MM.1S (cell line): Measurements from ENCODE around the gene MRAS.

Experiments used
- DNase-seq: peaks from one replicate; pipeline ENCODE4 v3.0.0-alpha.2; 2015
- H2AFZ ChIP-seq: fragments of 300-600 bp; sonication (generic); 2 replicates; pipeline ENCODE4 v1.6.0; 2016; ENCODE audit warnings: antibody characterized with exemption, low read length
- H3F3A ChIP-seq: fragments of 300-600 bp; sonication (generic); 2 replicates; pipeline ENCODE4 v1.6.1; 2016; ENCODE audit warnings: mild to moderate bottlenecking, antibody characterized with exemption, low read length, moderate library complexity, mixed read lengths; ENCODE audit not compliant: insufficient read depth
- H3K27ac ChIP-seq: fragments of 300-600 bp; sonication (generic); 2 replicates; pipeline ENCODE4 v1.5.1; 2016; ENCODE audit warnings: mild to moderate bottlenecking, low read length
- H3K27me3 ChIP-seq: fragments of 300-600 bp; sonication (generic); replicated peaks from 2 replicates; pipeline ENCODE4 v1.6.0; 2016; ENCODE audit warnings: low read length; ENCODE audit not compliant: insufficient read depth
- H3K36me3 ChIP-seq: fragments of 300-600 bp; sonication (generic); replicated peaks from 2 replicates; pipeline ENCODE4 v1.6.1; 2016; ENCODE audit warnings: mild to moderate bottlenecking, low read length, mixed read lengths; ENCODE audit not compliant: insufficient read depth
- H3K4me1 ChIP-seq: fragments of 300-600 bp; sonication (generic); 2 replicates; pipeline ENCODE4 v1.6.1; 2016; ENCODE audit warnings: low read length, mixed read lengths
- H3K4me2 ChIP-seq: fragments of 300-600 bp; sonication (generic); 2 replicates; pipeline ENCODE4 v1.6.0; 2016; ENCODE audit warnings: low read depth, low read length
- H3K4me3 ChIP-seq: fragments of 300-600 bp; sonication (generic); 2 replicates; pipeline ENCODE4 v1.5.1; 2016; ENCODE audit warnings: low read length, mixed read lengths
- H3K79me2 ChIP-seq: fragments of 300-600 bp; sonication (generic); 2 replicates; pipeline ENCODE4 v1.6.1; 2016; ENCODE audit warnings: mixed run types, low read length, mixed read lengths
- H3K9ac ChIP-seq: fragments of 300-600 bp; sonication (generic); 2 replicates; pipeline ENCODE4 v1.6.1; 2016; ENCODE audit warnings: low read length, mixed read lengths
- H3K9me2 ChIP-seq: fragments of 300-600 bp; sonication (generic); replicated peaks from 2 replicates; pipeline ENCODE4 v1.6.1; 2016; ENCODE audit warnings: mild to moderate bottlenecking, low read length, mixed read lengths; ENCODE audit not compliant: insufficient read depth
- H3K9me3 ChIP-seq: fragments of 300-600 bp; sonication (generic); replicated peaks from 2 replicates; pipeline ENCODE4 v1.6.1; 2016; ENCODE audit warnings: mild to moderate bottlenecking, low read length, mixed read lengths; ENCODE audit not compliant: insufficient read depth
- H4K20me1 ChIP-seq: fragments of 300-600 bp; sonication (generic); 2 replicates; pipeline ENCODE4 v1.6.1; 2016; ENCODE audit warnings: mild to moderate bottlenecking, low read length, moderate library complexity, mixed read lengths; ENCODE audit not compliant: insufficient read depth
- CTCF ChIP-seq: fragments of 300-600 bp; sonication (generic); IDR thresholded peaks from 2 replicates; pipeline ENCODE4 v1.5.1; 2016; ENCODE audit warnings: antibody characterized with exemption, low read length, mixed read lengths
- EZH2 ChIP-seq: fragments of 300-600 bp; sonication (generic); optimal IDR thresholded peaks from 2 replicates; pipeline ENCODE3; 2017; ENCODE audit warnings: low read depth, mild to moderate bottlenecking, antibody characterized with exemption, low read length, mixed read lengths
- EZH2phosphoT487 ChIP-seq: fragments of 300-600 bp; sonication (generic); IDR thresholded peaks from 2 replicates; pipeline ENCODE4 v1.6.1; 2018; ENCODE audit warnings: antibody characterized with exemption, low read length

The MRAS gene

GRCh38 chr3:138338811-138339210 is 9.6 kb upstream of the MRAS start:
- Histone ChIP-seq H4K20me1 (no peaks in the 10 kb centered on the region), H3K4me1 (no peaks in the 10 kb centered on the region), H3F3A (no peaks in the 10 kb centered on the region), H3K27me3 (no peaks in the 10 kb centered on the region), H2AFZ (no peak overlapping the region), H3K36me3 (no peaks in the 10 kb centered on the region), H3K4me2 (no peak overlapping the region), H3K4me3 (no peak overlapping the region), H3K9ac (no peak overlapping the region), H3K27ac (no peak overlapping the region), H3K9me3 (no peaks in the 10 kb centered on the region), H3K79me2 (no peaks in the 10 kb centered on the region), H3K9me2 (no peaks in the 10 kb centered on the region)
- DNase-seq: no peak
- no peak for TF ChIP-seq CTCF

- TF ChIP-seq EZH2 (no peak), CTCF (no peak), EZH2phosphoT487 (no peak)
- DNase-seq: no peak
Observed at GRCh38 chr3:138340511-138340910, 7.9 kb upstream of the MRAS start.

GRCh38 chr3:138344754-138345153 is 3.6 kb upstream of the MRAS start:
- H3K4me2 ChIP-seq: no peak overlapping the region
- no peaks in the 10 kb centered on the region for H3F3A ChIP-seq
- no peak overlapping the region for H3K27ac ChIP-seq
- H3K4me1 ChIP-seq: no peaks in the 10 kb centered on the region
- H3K9me2 ChIP-seq: no peaks in the 10 kb centered on the region
- H3K4me3 ChIP-seq: no peak overlapping the region
- no peaks in the 10 kb centered on the region for H3K79me2 ChIP-seq
- H3K36me3 ChIP-seq: no peaks in the 10 kb centered on the region
- no peak overlapping the region for H2AFZ ChIP-seq
- DNase-seq: no peak
- H4K20me1 ChIP-seq: no peaks in the 10 kb centered on the region
- H3K27me3 ChIP-seq: peaks cover 10% of the 10 kb centered on the region
- no peaks in the 10 kb centered on the region for H3K9me3 ChIP-seq
- TF ChIP-seq EZH2: no peak
- no peak for TF ChIP-seq EZH2phosphoT487
- TF ChIP-seq CTCF: no peak
- H3K9ac ChIP-seq: no peak overlapping the region

More at GRCh38 chr3:138340511-138340910, 7.9 kb upstream of the MRAS start:
- no peak overlapping the region for H3K4me2 ChIP-seq
- H4K20me1 ChIP-seq: no peaks in the 10 kb centered on the region
- H3K4me3 ChIP-seq: no peak overlapping the region
- no peak overlapping the region for H2AFZ ChIP-seq
- no peaks in the 10 kb centered on the region for H3K9me3 ChIP-seq
- no peak overlapping the region for H3K27ac ChIP-seq
- H3K9me2 ChIP-seq: no peaks in the 10 kb centered on the region
- no peaks in the 10 kb centered on the region for H3K79me2 ChIP-seq
- no peaks in the 10 kb centered on the region for H3F3A ChIP-seq
- H3K27me3 ChIP-seq: no peaks in the 10 kb centered on the region
- H3K36me3 ChIP-seq: no peaks in the 10 kb centered on the region
- H3K4me1 ChIP-seq: no peaks in the 10 kb centered on the region
- H3K9ac ChIP-seq: no peak overlapping the region
